Stimulated activated CD4-positive, alpha-beta T cell treated with anti-CD3 and anti-CD28 coated beads, TNF-alpha, amount 100 ng/mL, for 24 hours (primary cell): ENCODE results near the gene PRR20B.
"Not testable (repeated sequence)": the region's sequence is repeated elsewhere in the genome, so short reads cannot be mapped to it uniquely, and the experiment has no call there.

Experiments
- DNase-seq, 3 experiments: peaks; one replicate each; pipeline ENCODE4 v3.0.0-alpha.2; 2020; ENCODE audit warnings: low read depth in 3 of 3

The PRR20B gene

GRCh38 chr13:57147188-57147587 lies at the start of gene PRR20B:
TSS of gene PRR20B (plus strand) at chr13:57147488. CDS start at chr13:57147875, 387 bp downstream.
- DNase-seq = not testable (repeated sequence)

- DNase-seq = no peak
Measured at GRCh38 chr13:57114945-57115344, 32.3 kb upstream of the PRR20B start.

- no peak for DNase-seq
Measured at GRCh38 chr13:57123681-57124080, 23.6 kb upstream of the PRR20B start.

- no peak for DNase-seq
Measured at GRCh38 chr13:57128909-57129308, 18.4 kb upstream of the PRR20B start.

GRCh38 chr13:57136093-57136492 lies 11.2 kb upstream of the PRR20B start:
- no peak for DNase-seq

GRCh38 chr13:57137585-57137984 lies 9.7 kb upstream of the PRR20B start:
- DNase-seq = no peak

GRCh38 chr13:57138988-57139387 lies 8.3 kb upstream of the PRR20B start:
- DNase-seq = no peak

- not testable (repeated sequence) for DNase-seq
Measured at GRCh38 chr13:57139781-57140180, 7.5 kb upstream of the PRR20B start.

GRCh38 chr13:57140235-57140968 lies 6.9 kb upstream of the PRR20B start, which contains the start of gene PRR20A:
TSS of gene PRR20A (plus strand) at chr13:57140918. CDS start at chr13:57141305, 387 bp downstream.
- not testable (repeated sequence) for DNase-seq

- peak in 1 of 3 experiments; percentile 0 for DNase-seq
Measured at GRCh38 chr13:57148106-57148505, 818 bp downstream of the PRR20B start.

- not testable (repeated sequence) for DNase-seq
Measured at GRCh38 chr13:57153761-57154160, 6.5 kb downstream of the PRR20B start, which contains the start of gene PRR20C. TSS of gene PRR20C (plus strand) at chr13:57154061. CDS start at chr13:57154448, 387 bp downstream.

GRCh38 chr13:57160332-57160731 lies 13.0 kb downstream of the PRR20B start, which contains the start of gene PRR20D:
TSS of gene PRR20D (plus strand) at chr13:57160632. CDS start at chr13:57161019, 387 bp downstream.
- DNase-seq = not testable (repeated sequence)

- not testable (repeated sequence) for DNase-seq
Measured at GRCh38 chr13:57166897-57167296, 19.6 kb downstream of the PRR20B start, which contains the start of gene PRR20E. TSS of gene PRR20E (plus strand) at chr13:57167197. CDS start at chr13:57167584, 387 bp downstream.

- no peak for DNase-seq
Measured at GRCh38 chr13:57191667-57192066, 44.4 kb downstream of the PRR20B start.
